IMR-90 (cell line): Measurements from ENCODE around the gene CACNB2. TPM values are rescaled to one million over a fixed set of nuclear protein-coding genes. Genes with fewer than 3 reads are reported as not detected.

Source experiments
- ATAC-seq: fragments of 200-7000 bp; cut with Tn5 transposase; 2 replicates; pipeline ENCODE4 v1.9.1; 2020; ENCODE audit warnings: low read depth, mild to moderate bottlenecking, moderate library complexity
- BruUV-seq: library from RNA; stranded (reverse); fragments of 400-500 nt; replicated peaks from 2 replicates; lab custom pipeline; 2021; lab: Mats Ljungman, UMichigan
- CTCF ChIA-PET: fragments of 300-600 bp; formaldehyde crosslinking; extraction: SDS; loops from one replicate; lab custom pipeline; 2021; ENCODE audit warnings: antibody characterized with exemption; lab: Yijun Ruan, JAX
- POLR2A ChIA-PET: fragments of 300-600 bp; sonication (Branson Sonifier 250); formaldehyde crosslinking; loops from one replicate; lab custom pipeline; 2022; ENCODE audit warnings: antibody characterized with exemption; ENCODE audit not compliant: unreplicated experiment; lab: Charles Lee
- DNase-seq: peaks from one replicate; pipeline ENCODE4 v3.0.0; 2013
- H2AFZ ChIP-seq: replicated peaks from 2 replicates; pipeline ENCODE3; 2013; ENCODE audit warnings: low read length, mild to moderate bottlenecking; ENCODE audit not compliant: poor library complexity
- H2AK5ac ChIP-seq: 2 replicates; pipeline ENCODE4 v1.6.1; 2013; ENCODE audit warnings: low read depth, low read length, inconsistent platforms
- H2AK9ac ChIP-seq: replicated peaks from 2 replicates; pipeline ENCODE3; 2013; ENCODE audit warnings: mild to moderate bottlenecking, low read depth, low read length, moderate library complexity; ENCODE audit not compliant: poor library complexity
- H2BK120ac ChIP-seq: 2 replicates; pipeline ENCODE4 v1.6.1; 2013; ENCODE audit warnings: low read depth, low read length, inconsistent platforms
- H2BK15ac ChIP-seq: 3 replicates; pipeline ENCODE4 v1.6.1; 2013; ENCODE audit warnings: low read depth, low read length, inconsistent platforms
- H2BK20ac ChIP-seq: 2 replicates; pipeline ENCODE4 v1.6.1; 2013; ENCODE audit warnings: low read depth, mild to moderate bottlenecking, inconsistent platforms, low read length, moderate library complexity
- H2BK5ac ChIP-seq: 2 replicates; pipeline ENCODE4 v1.6.1; 2013; ENCODE audit warnings: mild to moderate bottlenecking, low read depth, low read length, inconsistent platforms; ENCODE audit not compliant: poor library complexity, severe bottlenecking
- H3K14ac ChIP-seq: replicated peaks from 2 replicates; pipeline ENCODE4 v1.6.1; 2013; ENCODE audit warnings: low read depth, low read length, inconsistent platforms
- H3K18ac ChIP-seq: 2 replicates; pipeline ENCODE4 v1.6.1; 2013; ENCODE audit warnings: low read depth, low read length, control low read depth
- H3K23ac ChIP-seq: 2 replicates; pipeline ENCODE4 v1.6.1; 2013; ENCODE audit warnings: low read depth, low read length, inconsistent platforms
- H3K27ac ChIP-seq: 2 replicates; pipeline ENCODE4 v1.5.1; 2013; ENCODE audit warnings: mild to moderate bottlenecking, control low read depth, low read length; ENCODE audit not compliant: insufficient read depth
- H3K27me3 ChIP-seq: 2 replicates; pipeline ENCODE4 v1.6.1; 2013; ENCODE audit warnings: low read length; ENCODE audit not compliant: control insufficient read depth, insufficient read depth
- H3K36me3 ChIP-seq: 2 replicates; pipeline ENCODE4 v1.6.1; 2013; ENCODE audit warnings: low read length, mixed read lengths; ENCODE audit not compliant: control insufficient read depth, insufficient read depth
- H3K4ac ChIP-seq: 2 replicates; pipeline ENCODE4 v1.6.1; 2013; ENCODE audit warnings: low read depth, low read length, inconsistent platforms
- H3K4me1 ChIP-seq: 2 replicates; pipeline ENCODE4 v1.6.1; 2013; ENCODE audit warnings: low read length, mixed read lengths; ENCODE audit not compliant: control insufficient read depth, insufficient read depth
- H3K4me2 ChIP-seq: 2 replicates; pipeline ENCODE4 v1.6.1; 2013; ENCODE audit warnings: low read depth, mild to moderate bottlenecking, control low read depth, low read length, moderate library complexity
- H3K4me3 ChIP-seq: 2 replicates; pipeline ENCODE4 v1.5.1; 2013; ENCODE audit warnings: low read depth, mild to moderate bottlenecking, control low read depth, low read length, moderate library complexity; ENCODE audit not compliant: insufficient read depth
- H3K56ac ChIP-seq: 2 replicates; pipeline ENCODE4 v1.6.1; 2013; ENCODE audit warnings: low read length, inconsistent platforms; ENCODE audit not compliant: insufficient read depth; ENCODE audit errors: extremely low read depth
- H3K79me1 ChIP-seq, 2 experiments: 2 replicates each; pipeline ENCODE4 v1.6.1; 2013; ENCODE audit warnings: low read length in 2 of 2, inconsistent platforms in 1 of 2, low read depth in 1 of 2
- H3K9ac ChIP-seq: 2 replicates; pipeline ENCODE4 v1.6.1; 2013; ENCODE audit warnings: low read depth, low read length, control low read depth
- H3K9me1 ChIP-seq: 2 replicates; pipeline ENCODE4 v1.6.1; 2013; ENCODE audit warnings: low read length, inconsistent platforms; ENCODE audit not compliant: insufficient read depth
- H3K9me3 ChIP-seq: 2 replicates; pipeline ENCODE4 v1.6.1; 2013; ENCODE audit warnings: low read length; ENCODE audit not compliant: control insufficient read depth, insufficient read depth
- H4K20me1 ChIP-seq: 2 replicates; pipeline ENCODE4 v1.6.1; 2013; ENCODE audit warnings: low read length, inconsistent platforms; ENCODE audit not compliant: insufficient read depth
- H4K5ac ChIP-seq: 2 replicates; pipeline ENCODE4 v1.6.1; 2013; ENCODE audit warnings: mild to moderate bottlenecking, low read depth, low read length, control low read depth
- H4K8ac ChIP-seq, 2 experiments: 2 replicates each; pipeline ENCODE4 v1.6.1; 2013; ENCODE audit warnings: low read depth in 2 of 2, low read length in 2 of 2, control low read depth in 1 of 2, inconsistent platforms in 1 of 2
- H4K91ac ChIP-seq: 2 replicates; pipeline ENCODE4 v1.6.1; 2013; ENCODE audit warnings: low read depth, low read length, inconsistent platforms; ENCODE audit not compliant: insufficient read depth
- CEBPB ChIP-seq: IDR thresholded peaks from 2 replicates; pipeline ENCODE4 v1.6.1; 2012; ENCODE audit warnings: low read depth, low read length, improper control_type of control experiment
- FOS ChIP-seq: fragments of 150-350 bp; IDR thresholded peaks from 2 replicates; pipeline ENCODE4 v1.6.1; 2016; ENCODE audit warnings: low read depth, low read length
- MAFK ChIP-seq: IDR thresholded peaks from 2 replicates; pipeline ENCODE4 v1.6.1; 2012; ENCODE audit warnings: low read depth, low read length, improper control_type of control experiment
- MAZ ChIP-seq: IDR thresholded peaks from 2 replicates; pipeline ENCODE4 v1.6.1; 2012; ENCODE audit warnings: low read depth, mild to moderate bottlenecking, low read length, improper control_type of control experiment, moderate library complexity, borderline replicate concordance
- MXI1 ChIP-seq: IDR thresholded peaks from 2 replicates; pipeline ENCODE4 v1.6.1; 2012; ENCODE audit warnings: low read depth, mild to moderate bottlenecking, low read length, moderate library complexity, borderline replicate concordance
- RAD21 ChIP-seq: IDR thresholded peaks from 2 replicates; pipeline ENCODE4 v1.6.1; 2012; ENCODE audit warnings: low read length, improper control_type of control experiment
- RCOR1 ChIP-seq: IDR thresholded peaks from 2 replicates; pipeline ENCODE4 v1.6.1; 2012; ENCODE audit warnings: mild to moderate bottlenecking, low read length, improper control_type of control experiment; ENCODE audit not compliant: insufficient replicate concordance
- RFX5 ChIP-seq: IDR thresholded peaks from 2 replicates; pipeline ENCODE4 v1.8.0; 2012; ENCODE audit warnings: low read depth, mild to moderate bottlenecking, low read length, moderate library complexity
- SMC3 ChIP-seq: fragments of 150-350 bp; IDR thresholded peaks from 2 replicates; pipeline ENCODE4 v1.6.1; 2016; ENCODE audit warnings: low read depth, mild to moderate bottlenecking, antibody characterized with exemption, low read length, moderate library complexity
- WGBS, 2 experiments: methylation state at CpG; one replicate each; pipeline versions ENCODE4 v1.1.5 to v1.1.7; 2013; ENCODE audit warnings: missing lambda C conversion rate in 2 of 2; ENCODE audit not compliant: insufficient read length in 1 of 2; ENCODE audit errors: extremely low coverage in 2 of 2; 5-methylcytosine and 5-hydroxymethylcytosine counted together
- dilution Hi-C: fragments of 300-500 bp; cut with HindIII; formaldehyde crosslinking; loops from one replicate; pipeline ENCODE4 v1.14.3; 2018; ENCODE audit warnings: low sequenced_read_pairs; ENCODE audit not compliant: unreplicated experiment
- in situ Hi-C: fragments of 300-500 bp; cut with MboI; formaldehyde crosslinking; loops from 3 replicates; pipeline ENCODE4 v1.14.3; 2019; ENCODE audit warnings: low sequenced_read_pairs, inconsistent platforms, mixed read lengths
- intact Hi-C: fragments of 100-400 bp; cut with micrococcal nuclease; formaldehyde crosslinking; loops from 2 replicates; pipeline ENCODE4 v1.10.0; 2022
- polyA plus RNA-seq, 3 experiments: library from polyadenylated mRNA; depleted of rRNA; stranded (reverse); fragments of >200 nt; gene quantifications; 2 replicates each; pipeline ENCODE4 v1.2.3, GENCODE V29; 2012; ENCODE audit warnings: low replicate concordance in 1 of 3
- total RNA-seq: library from RNA; depleted of rRNA; stranded (reverse); fragments of >200 nt; gene quantifications from 2 replicates; pipeline ENCODE4 v1.2.3, GENCODE V29; 2012
- TF ChIP-seq, protein P1 (sequence below): conservative IDR thresholded peaks from 2 replicates; pipeline ENCODE4 v1.5.1; 2012; ENCODE audit warnings: mild to moderate bottlenecking, low read depth, low read length, improper control_type of control experiment

The CACNB2 gene
- total and polyA plus RNA-seq, 2 of the 4 experiments (the other 2 are of a cell fraction): 0.36 TPM

DNA sequence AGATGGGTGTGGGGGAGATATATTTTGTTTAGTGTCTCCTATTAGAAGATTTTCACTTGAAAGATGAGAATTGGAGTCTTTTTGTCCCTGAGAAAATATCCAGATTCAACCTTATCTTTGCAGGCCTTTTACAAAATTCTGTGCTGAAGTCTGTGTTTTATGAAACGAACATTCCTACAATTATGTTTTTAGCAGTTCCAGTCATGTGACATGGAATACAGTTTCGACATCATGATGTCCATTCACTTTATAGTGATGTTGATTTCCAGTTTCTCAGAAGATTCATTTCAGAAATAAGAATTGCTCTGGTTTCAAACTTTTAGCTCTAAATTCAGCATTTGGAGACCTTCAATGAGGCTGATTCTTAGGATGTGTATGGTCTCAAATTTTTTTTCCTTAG is 54.4 kb downstream of the CACNB2 start:
- dilution Hi-C loops: no loop called here
- Histone ChIP-seq H4K5ac (no peak overlapping the region), H2BK20ac (peak overlapping the region; percentile 57; the same call in 1 of the 2 replicates), H2BK120ac (peak overlapping the region; percentile 65; the same call in 1 of the 2 replicates), H2BK5ac (no peak overlapping the region), H3K9me1 (peaks cover 4% of the 10 kb centered on the region; the same call in 1 of the 2 replicates), H3K36me3 (no peaks in the 10 kb centered on the region), H3K4me2 (no peak overlapping the region), H3K23ac (no peak overlapping the region), H3K4ac (peak overlapping the region; percentile 39; the same call in 1 of the 2 replicates), H2BK15ac (no peak overlapping the region), H3K4me3 (no peak overlapping the region), H2AK9ac (no peak overlapping the region), H3K18ac (no peak overlapping the region), H3K56ac (no peak overlapping the region), H3K27me3 (no peaks in the 10 kb centered on the region; the same call in 1 of the 2 replicates), H4K20me1 (no peaks in the 10 kb centered on the region), H3K79me1 (no peaks in the 10 kb centered on the region), H3K27ac (no peak overlapping the region), H3K9me3 (no peaks in the 10 kb centered on the region), H3K4me1 (peaks cover 9% of the 10 kb centered on the region), H2AK5ac (peak overlapping the region; percentile 14; the same call in 1 of the 2 replicates), H2AFZ (no peak overlapping the region), H3K14ac (peak overlapping the region; percentile 19; the same call in 1 of the 2 replicates), H3K9ac (no peak overlapping the region), H4K8ac (no peak overlapping the region), H4K91ac (no peak overlapping the region)
- DNase-seq: no peak
- ChIA-PET POLR2A (no interaction called here), CTCF (interaction anchor here (0.5 to 1.1 kb wide), 2 partner anchors 22 to 347 kb away, joined by 3 read pairs; no protein-coding TSS in a partner anchor)
- BruUV-seq: no TSS peak
- intact Hi-C loops: no loop called here
- TF ChIP-seq, protein P1, sequence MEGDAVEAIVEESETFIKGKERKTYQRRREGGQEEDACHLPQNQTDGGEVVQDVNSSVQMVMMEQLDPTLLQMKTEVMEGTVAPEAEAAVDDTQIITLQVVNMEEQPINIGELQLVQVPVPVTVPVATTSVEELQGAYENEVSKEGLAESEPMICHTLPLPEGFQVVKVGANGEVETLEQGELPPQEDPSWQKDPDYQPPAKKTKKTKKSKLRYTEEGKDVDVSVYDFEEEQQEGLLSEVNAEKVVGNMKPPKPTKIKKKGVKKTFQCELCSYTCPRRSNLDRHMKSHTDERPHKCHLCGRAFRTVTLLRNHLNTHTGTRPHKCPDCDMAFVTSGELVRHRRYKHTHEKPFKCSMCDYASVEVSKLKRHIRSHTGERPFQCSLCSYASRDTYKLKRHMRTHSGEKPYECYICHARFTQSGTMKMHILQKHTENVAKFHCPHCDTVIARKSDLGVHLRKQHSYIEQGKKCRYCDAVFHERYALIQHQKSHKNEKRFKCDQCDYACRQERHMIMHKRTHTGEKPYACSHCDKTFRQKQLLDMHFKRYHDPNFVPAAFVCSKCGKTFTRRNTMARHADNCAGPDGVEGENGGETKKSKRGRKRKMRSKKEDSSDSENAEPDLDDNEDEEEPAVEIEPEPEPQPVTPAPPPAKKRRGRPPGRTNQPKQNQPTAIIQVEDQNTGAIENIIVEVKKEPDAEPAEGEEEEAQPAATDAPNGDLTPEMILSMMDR: no peak
- TF ChIP-seq FOS (no peak), CEBPB (no peak), MXI1 (no peak), RAD21 (no peak), MAZ (no peak), RFX5 (no peak), MAFK (no peak), RCOR1 (no peak), SMC3 (no peak)
- in situ Hi-C loops: no loop called here
- ATAC-seq: no peak
- no CpG with 5 or more reads among the region's 2 CpGs for WGBS, 2 experiments
